ENCODE data around the gene VANGL2.

Gene VANGL2

GRCh38 chr1:160365325-160365724 is 35.0 kb upstream of the VANGL2 start:
- Mint-ChIP-seq H3K9me3 (no peaks in the 10 kb centered on the region), H3K27ac (no peak overlapping the region), H3K27me3 (no peaks in the 10 kb centered on the region), H3K36me3 (ENCODE audit: low read depth) (peaks cover 10% of the 10 kb centered on the region), H3K4me1 (ENCODE audit: low read depth) (no peaks in the 10 kb centered on the region), H3K4me3 (no peak overlapping the region)
- DNase-seq: no peak

- H3K4me3 Mint-ChIP-seq: no peak within 1 kb of the TSS
- H3K36me3 Mint-ChIP-seq (ENCODE audit: low read depth): no peaks in the 10 kb centered on the region
- H3K27ac Mint-ChIP-seq: no peak within 1 kb of the TSS
- H3K9me3 Mint-ChIP-seq: no peaks in the 10 kb centered on the region
- no peaks in the 10 kb centered on the region for H3K4me1 Mint-ChIP-seq (ENCODE audit: low read depth)
- no peaks in the 10 kb centered on the region for H3K27me3 Mint-ChIP-seq
- no peak for DNase-seq
Observed at GRCh38 chr1:160366731-160367515, 33.4 kb upstream of the VANGL2 start, which contains the start of gene NHLH1. Gene NHLH1, plus strand, starts transcription at chr1:160367071. Its CDS starts 3,661 bp downstream, at chr1:160370732.

GRCh38 chr1:160367516-160367900 is 32.9 kb upstream of the VANGL2 start:
- Mint-ChIP-seq H3K9me3 (no peaks in the 10 kb centered on the region), H3K27ac (no peak overlapping the region), H3K4me1 (ENCODE audit: low read depth) (no peaks in the 10 kb centered on the region), H3K36me3 (ENCODE audit: low read depth) (no peaks in the 10 kb centered on the region), H3K27me3 (no peaks in the 10 kb centered on the region), H3K4me3 (no peak overlapping the region)
- no peak for DNase-seq

- Mint-ChIP-seq H3K27me3 (no peaks in the 10 kb centered on the region), H3K9me3 (no peaks in the 10 kb centered on the region), H3K36me3 (ENCODE audit: low read depth) (no peaks in the 10 kb centered on the region), H3K4me1 (ENCODE audit: low read depth) (no peaks in the 10 kb centered on the region), H3K4me3 (no peak overlapping the region), H3K27ac (no peak overlapping the region)
- no peak for DNase-seq
Observed at GRCh38 chr1:160367934-160368923, 32.1 kb upstream of the VANGL2 start.

- Mint-ChIP-seq H3K4me1 (ENCODE audit: low read depth) (no peaks in the 10 kb centered on the region), H3K9me3 (no peaks in the 10 kb centered on the region), H3K36me3 (ENCODE audit: low read depth) (no peaks in the 10 kb centered on the region), H3K27ac (no peak overlapping the region), H3K4me3 (no peak overlapping the region), H3K27me3 (no peaks in the 10 kb centered on the region)
- DNase-seq: no peak
Observed at GRCh38 chr1:160369087-160369486, 31.3 kb upstream of the VANGL2 start.

GRCh38 chr1:160370561-160371345 is 29.6 kb upstream of the VANGL2 start:
- Mint-ChIP-seq H3K4me1 (ENCODE audit: low read depth) (peaks cover 4% of the 10 kb centered on the region), H3K27ac (no peak overlapping the region), H3K36me3 (ENCODE audit: low read depth) (no peaks in the 10 kb centered on the region), H3K9me3 (no peaks in the 10 kb centered on the region), H3K4me3 (no peak overlapping the region), H3K27me3 (peaks cover 2% of the 10 kb centered on the region)
- no peak for DNase-seq

GRCh38 chr1:160371346-160371631 is 29.1 kb upstream of the VANGL2 start:
- no peak for DNase-seq

GRCh38 chr1:160371756-160372155 is 28.6 kb upstream of the VANGL2 start:
- H3K9me3 Mint-ChIP-seq: no peaks in the 10 kb centered on the region
- no peak overlapping the region for H3K4me3 Mint-ChIP-seq
- no peak for DNase-seq
- peaks cover 3% of the 10 kb centered on the region for H3K27me3 Mint-ChIP-seq
- H3K4me1 Mint-ChIP-seq (ENCODE audit: low read depth): peaks cover 13% of the 10 kb centered on the region
- no peaks in the 10 kb centered on the region for H3K36me3 Mint-ChIP-seq (ENCODE audit: low read depth)
- no peak overlapping the region for H3K27ac Mint-ChIP-seq

More at GRCh38 chr1:160371346-160371631, 29.1 kb upstream of the VANGL2 start:
- H3K36me3 Mint-ChIP-seq (ENCODE audit: low read depth): no peaks in the 10 kb centered on the region
- no peak overlapping the region for H3K4me3 Mint-ChIP-seq
- H3K27me3 Mint-ChIP-seq: peaks cover 3% of the 10 kb centered on the region
- H3K27ac Mint-ChIP-seq: no peak overlapping the region
- H3K9me3 Mint-ChIP-seq: no peaks in the 10 kb centered on the region
- peaks cover 9% of the 10 kb centered on the region for H3K4me1 Mint-ChIP-seq (ENCODE audit: low read depth)

GRCh38 chr1:160373696-160374095 is 26.7 kb upstream of the VANGL2 start:
- DNase-seq: no peak
- Mint-ChIP-seq H3K9me3 (no peaks in the 10 kb centered on the region), H3K27ac (no peak overlapping the region), H3K4me3 (no peak overlapping the region), H3K36me3 (ENCODE audit: low read depth) (no peaks in the 10 kb centered on the region), H3K27me3 (peaks cover 3% of the 10 kb centered on the region), H3K4me1 (ENCODE audit: low read depth) (peaks cover 15% of the 10 kb centered on the region)

- DNase-seq: no peak
- H3K9me3 Mint-ChIP-seq: no peaks in the 10 kb centered on the region
- no peak overlapping the region for H3K27ac Mint-ChIP-seq
- peaks cover 15% of the 10 kb centered on the region for H3K4me1 Mint-ChIP-seq (ENCODE audit: low read depth)
- no peak overlapping the region for H3K4me3 Mint-ChIP-seq
- H3K36me3 Mint-ChIP-seq (ENCODE audit: low read depth): no peaks in the 10 kb centered on the region
- H3K27me3 Mint-ChIP-seq: peaks cover 3% of the 10 kb centered on the region
Observed at GRCh38 chr1:160374306-160375110, 25.9 kb upstream of the VANGL2 start.

- DNase-seq: no peak
- H3K4me3 Mint-ChIP-seq: no peak overlapping the region
- H3K4me1 Mint-ChIP-seq (ENCODE audit: low read depth): peaks cover 15% of the 10 kb centered on the region
Observed at GRCh38 chr1:160375788-160376524, 24.4 kb upstream of the VANGL2 start.

GRCh38 chr1:160376525-160377131 is 23.7 kb upstream of the VANGL2 start:
- no peak for DNase-seq
- Mint-ChIP-seq H3K36me3 (ENCODE audit: low read depth) (no peaks in the 10 kb centered on the region), H3K27ac (no peak overlapping the region), H3K27me3 (peaks cover 3% of the 10 kb centered on the region), H3K9me3 (no peaks in the 10 kb centered on the region), H3K4me1 (ENCODE audit: low read depth) (peaks cover 15% of the 10 kb centered on the region), H3K4me3 (no peak overlapping the region)

More at GRCh38 chr1:160375788-160376524, 24.4 kb upstream of the VANGL2 start:
- H3K27ac Mint-ChIP-seq: peak overlapping the region; percentile 47
- H3K27me3 Mint-ChIP-seq: peaks cover 3% of the 10 kb centered on the region
- H3K9me3 Mint-ChIP-seq: no peaks in the 10 kb centered on the region
- H3K36me3 Mint-ChIP-seq (ENCODE audit: low read depth): no peaks in the 10 kb centered on the region
